DOHH2 (cell line): ENCODE data around the gene ADAMTS9.

Experiments used
- CTCF ChIP-seq: fragments of 200-600 bp; sonication (generic); IDR thresholded peaks from one replicate; pipeline ENCODE4 v1.5.1; 2014; ENCODE audit warnings: antibody characterized with exemption, mild to moderate bottlenecking, low read depth, low read length; ENCODE audit not compliant: poor library complexity, severe bottlenecking
- EZH2phosphoT487 ChIP-seq: fragments of 200-600 bp; sonication (generic); IDR thresholded peaks from 2 replicates; pipeline ENCODE4 v1.6.1; 2017; ENCODE audit warnings: borderline replicate concordance, mild to moderate bottlenecking, antibody characterized with exemption, low read length, moderate library complexity, mixed read lengths

GRCh38 chr3:64620020-64620419 is 67.8 kb downstream of the ADAMTS9 start:
- TF ChIP-seq CTCF: no peak
- no peak for TF ChIP-seq EZH2phosphoT487
